ENCODE data around the gene PRPSAP1. TPM values are rescaled to one million over a fixed set of nuclear protein-coding genes. Genes with fewer than 3 reads are reported as not detected.

PRPSAP1 gene
- 41.2 and 44.0 TPM in 2 replicates for total RNA-seq

DNA sequence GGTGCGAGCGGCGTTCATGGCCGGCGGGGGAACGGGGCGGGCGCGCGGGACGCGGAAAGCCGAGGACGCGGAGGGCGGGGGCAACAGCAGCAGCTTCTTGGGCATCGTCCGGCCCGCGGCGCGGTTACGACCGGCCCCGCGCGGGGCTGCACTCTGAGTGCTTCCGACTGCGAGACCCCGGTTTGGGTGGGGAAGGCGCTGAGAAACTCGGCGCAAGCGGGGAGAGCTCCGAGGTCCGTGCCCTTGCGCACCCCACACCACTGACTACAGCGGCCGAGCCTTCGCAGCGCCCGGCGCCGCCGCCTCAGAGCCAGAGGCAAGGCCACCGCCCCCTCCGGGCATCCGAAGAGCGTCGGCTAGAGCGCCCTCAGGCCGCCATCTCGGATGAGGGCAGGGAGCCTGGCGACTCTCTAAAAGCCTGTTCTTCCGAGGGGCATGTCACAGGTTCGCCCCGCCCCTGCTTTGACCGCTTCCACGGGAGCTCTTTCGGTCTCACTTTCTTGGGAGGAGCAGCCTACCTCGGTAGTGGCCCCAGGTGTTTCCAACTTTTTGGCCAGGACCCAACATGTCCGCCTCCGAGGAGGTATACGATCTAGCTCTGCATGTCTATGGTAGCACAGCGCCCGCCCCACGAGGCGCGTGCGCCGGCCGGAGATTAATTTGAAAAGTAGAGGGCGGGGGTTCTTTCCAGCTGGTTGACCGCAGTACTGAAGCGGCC is at the start of gene PRPSAP1:
Gene PRPSAP1 (minus strand): TSS at position 318 of the 718 bp plus-strand sequence. CDS start 213 bp downstream, at position 105.
- H3K27me3 Mint-ChIP-seq (ENCODE audit: insufficient read depth): peaks cover 3% of the 10 kb centered on the region
- H3K9me3 Mint-ChIP-seq: no peaks in the 10 kb centered on the region
- no peaks in the 10 kb centered on the region for H3K36me3 Mint-ChIP-seq (ENCODE audit: low read depth)
- H3K27ac Mint-ChIP-seq: peak within 1 kb of the TSS; percentile 99
- H3K4me3 Mint-ChIP-seq: peak within 1 kb of the TSS; percentile 93
- intact Hi-C loops (cut with micrococcal nuclease): loop anchor here (1.0 to 10.0 kb wide), 5 partner anchors 30 to 251 kb away; partner anchors contain the start of genes EXOC7 and RHBDF2
- H3K4me1 Mint-ChIP-seq (ENCODE audit: low read depth): peaks cover 28% of the 10 kb centered on the region
- peak; percentile 82 for DNase-seq (ENCODE audit: low spot score)

DNA sequence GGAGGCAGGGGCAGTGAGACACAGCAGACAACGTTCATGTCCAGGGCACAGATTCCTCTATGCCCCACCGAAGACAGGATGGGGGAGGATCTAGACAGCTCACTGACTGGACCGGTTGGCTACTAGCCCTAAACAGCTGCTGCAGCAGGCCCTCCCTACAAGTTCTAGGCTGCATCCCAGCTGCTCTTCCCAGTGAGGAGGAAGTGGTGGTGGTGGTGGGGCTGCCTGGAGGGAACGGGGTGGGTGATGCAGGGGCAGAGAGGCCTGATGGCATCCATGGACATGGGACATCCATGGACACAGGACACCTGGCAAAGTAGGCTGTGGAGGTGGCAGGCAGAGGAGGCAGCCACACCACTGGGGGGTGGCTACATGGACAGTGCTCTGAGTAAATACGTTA is 49.0 kb upstream of the PRPSAP1 start:
- Mint-ChIP-seq H3K27ac (no peak overlapping the region), H3K4me1 (ENCODE audit: low read depth) (no peaks in the 10 kb centered on the region), H3K27me3 (ENCODE audit: insufficient read depth) (no peaks in the 10 kb centered on the region), H3K9me3 (no peaks in the 10 kb centered on the region), H3K36me3 (ENCODE audit: low read depth) (peaks cover 33% of the 10 kb centered on the region), H3K4me3 (no peak overlapping the region)
- DNase-seq (ENCODE audit: low spot score): no peak
- intact Hi-C loops (cut with micrococcal nuclease): no loop called here

DNA sequence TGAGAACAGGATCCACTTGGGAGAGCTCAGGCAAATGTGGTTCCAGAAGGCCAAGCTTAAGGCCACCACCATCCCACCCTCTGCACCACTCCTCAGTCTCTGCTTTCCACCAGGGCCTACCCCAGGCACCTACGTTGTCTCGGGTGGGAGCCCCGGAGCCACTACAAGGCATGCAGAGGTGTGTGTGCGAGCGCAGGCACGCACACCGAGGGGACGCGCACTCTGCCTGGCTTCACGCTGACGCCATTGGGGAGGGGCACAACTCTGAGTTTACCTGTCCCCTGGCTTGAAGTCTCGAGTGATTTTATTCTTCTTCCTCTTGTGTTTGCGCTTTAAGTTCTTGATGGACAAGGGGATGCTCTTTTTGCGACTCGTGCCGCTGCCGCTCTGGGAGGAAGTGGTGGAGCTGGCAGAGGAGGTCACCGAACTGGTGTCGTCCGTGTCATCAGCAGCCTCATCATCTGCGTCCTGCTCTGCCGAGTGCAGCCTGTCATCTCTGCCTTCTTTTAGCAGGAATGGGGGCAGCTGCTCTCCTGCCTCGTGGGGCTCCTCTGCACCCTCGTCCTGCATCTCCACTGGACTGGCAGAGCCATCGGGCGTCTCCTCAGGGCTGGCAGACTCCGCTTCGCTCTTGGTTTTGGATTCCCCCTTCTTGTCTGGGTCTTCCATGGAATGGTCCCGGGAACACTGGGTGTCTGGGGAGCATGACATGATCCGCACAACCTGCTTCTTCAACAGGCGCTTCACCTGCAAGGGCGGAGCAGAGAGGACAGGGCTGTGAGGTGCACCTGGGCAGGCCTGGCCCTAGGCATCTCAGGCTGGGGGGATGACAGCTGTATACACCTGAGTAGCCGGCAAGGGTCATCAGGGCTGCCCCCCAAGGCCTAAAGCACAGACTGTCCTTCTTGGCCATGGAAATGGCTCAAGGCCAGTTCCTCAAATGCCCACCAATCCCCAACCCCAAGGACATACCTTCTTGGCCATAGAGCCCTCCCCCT is 45.8 kb upstream of the PRPSAP1 start:
- Mint-ChIP-seq H3K9me3 (no peaks in the 10 kb centered on the region), H3K4me3 (no peak overlapping the region), H3K27ac (no peak overlapping the region), H3K4me1 (ENCODE audit: low read depth) (no peaks in the 10 kb centered on the region), H3K27me3 (ENCODE audit: insufficient read depth) (no peaks in the 10 kb centered on the region), H3K36me3 (ENCODE audit: low read depth) (peaks cover 35% of the 10 kb centered on the region)
- intact Hi-C loops (cut with micrococcal nuclease): no loop called here
- no peak for DNase-seq (ENCODE audit: low spot score)

- Mint-ChIP-seq H3K4me1 (ENCODE audit: low read depth) (no peaks in the 10 kb centered on the region), H3K27me3 (ENCODE audit: insufficient read depth) (no peaks in the 10 kb centered on the region), H3K27ac (no peak overlapping the region), H3K4me3 (no peak overlapping the region), H3K9me3 (no peaks in the 10 kb centered on the region), H3K36me3 (ENCODE audit: low read depth) (peaks cover 33% of the 10 kb centered on the region)
- intact Hi-C loops (cut with micrococcal nuclease): loop anchor here (1.0 kb wide), 2 partner anchors 44 to 95 kb away; no protein-coding TSS in a partner anchor
- DNase-seq (ENCODE audit: low spot score): no peak
Observed at GRCh38 chr17:76398523-76399174, 44.9 kb upstream of the PRPSAP1 start.

- Mint-ChIP-seq H3K4me1 (ENCODE audit: low read depth) (no peaks in the 10 kb centered on the region), H3K36me3 (ENCODE audit: low read depth) (peaks cover 33% of the 10 kb centered on the region), H3K9me3 (no peaks in the 10 kb centered on the region), H3K4me3 (no peak overlapping the region), H3K27ac (no peak overlapping the region), H3K27me3 (ENCODE audit: insufficient read depth) (no peaks in the 10 kb centered on the region)
- DNase-seq (ENCODE audit: low spot score): peak; percentile 73
- intact Hi-C loops (cut with micrococcal nuclease): loop anchor here (1.0 kb wide), 2 partner anchors 44 to 95 kb away; no protein-coding TSS in a partner anchor
Observed at GRCh38 chr17:76397687-76398522, 44.2 kb upstream of the PRPSAP1 start.

GRCh38 chr17:76397184-76397583 is 43.5 kb upstream of the PRPSAP1 start:
- H3K27me3 Mint-ChIP-seq (ENCODE audit: insufficient read depth): no peaks in the 10 kb centered on the region
- no peaks in the 10 kb centered on the region for H3K4me1 Mint-ChIP-seq (ENCODE audit: low read depth)
- no peak for DNase-seq (ENCODE audit: low spot score)
- H3K36me3 Mint-ChIP-seq (ENCODE audit: low read depth): peaks cover 28% of the 10 kb centered on the region
- H3K27ac Mint-ChIP-seq: no peak overlapping the region
- no peak overlapping the region for H3K4me3 Mint-ChIP-seq
- intact Hi-C loops (cut with micrococcal nuclease): no loop called here
- H3K9me3 Mint-ChIP-seq: no peaks in the 10 kb centered on the region

DNA sequence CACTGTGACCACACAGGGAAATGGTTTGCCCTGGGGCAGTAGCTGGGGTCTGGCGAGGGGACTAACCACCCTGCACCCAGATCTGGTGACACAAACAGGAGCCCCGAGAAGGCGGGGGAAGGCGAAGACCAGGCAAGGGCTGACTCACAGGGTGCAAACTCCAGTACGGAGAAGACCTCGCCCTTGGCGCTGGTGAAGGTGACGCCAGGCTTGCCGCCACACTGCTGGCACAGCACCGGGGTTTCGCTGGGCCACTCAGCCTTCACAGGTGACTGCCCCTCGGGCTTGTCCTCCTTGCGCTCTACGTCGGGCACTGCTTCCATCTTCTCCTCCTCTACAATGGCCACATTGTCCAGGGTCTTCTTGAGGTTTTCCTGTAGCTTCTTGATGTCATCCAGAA is 42.3 kb upstream of the PRPSAP1 start:
- H3K4me1 Mint-ChIP-seq (ENCODE audit: low read depth): no peaks in the 10 kb centered on the region
- H3K36me3 Mint-ChIP-seq (ENCODE audit: low read depth): peaks cover 26% of the 10 kb centered on the region
- intact Hi-C loops (cut with micrococcal nuclease): no loop called here

DNA sequence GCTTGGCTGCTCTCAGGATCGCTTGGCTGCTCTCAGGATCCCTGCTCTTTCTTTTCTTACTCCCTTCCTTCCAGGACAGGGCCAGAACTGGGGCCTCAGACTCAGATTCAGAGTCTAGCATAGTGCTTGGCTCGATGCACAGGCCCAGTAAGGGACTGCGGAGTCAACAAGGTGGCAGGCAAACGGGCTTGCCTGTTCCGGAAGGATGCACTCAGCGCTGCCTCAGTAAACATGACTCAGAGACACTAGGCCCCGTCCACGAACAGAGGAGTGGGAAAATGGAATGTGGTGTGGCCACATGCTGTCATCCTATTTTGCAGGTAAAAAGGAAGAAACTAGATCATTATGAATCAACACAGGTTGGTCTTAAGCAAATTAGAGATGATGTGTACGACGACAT is 40.5 kb upstream of the PRPSAP1 start:
- intact Hi-C loops (cut with micrococcal nuclease): no loop called here
- Mint-ChIP-seq H3K27me3 (ENCODE audit: insufficient read depth) (no peaks in the 10 kb centered on the region), H3K4me3 (no peak overlapping the region), H3K27ac (no peak overlapping the region), H3K9me3 (no peaks in the 10 kb centered on the region), H3K36me3 (ENCODE audit: low read depth) (peaks cover 17% of the 10 kb centered on the region), H3K4me1 (ENCODE audit: low read depth) (no peaks in the 10 kb centered on the region)
- no peak for DNase-seq (ENCODE audit: low spot score)

More for the DNA sequence above, 42.3 kb upstream of the PRPSAP1 start:
- no peak for DNase-seq (ENCODE audit: low spot score)
- no peak overlapping the region for H3K27ac Mint-ChIP-seq
- no peak overlapping the region for H3K4me3 Mint-ChIP-seq
- H3K27me3 Mint-ChIP-seq (ENCODE audit: insufficient read depth): no peaks in the 10 kb centered on the region
- no peaks in the 10 kb centered on the region for H3K9me3 Mint-ChIP-seq

- intact Hi-C loops (cut with micrococcal nuclease): no loop called here
- Mint-ChIP-seq H3K36me3 (ENCODE audit: low read depth) (peaks cover 15% of the 10 kb centered on the region), H3K27me3 (ENCODE audit: insufficient read depth) (peaks cover under 1% of the 10 kb centered on the region), H3K27ac (no peak overlapping the region), H3K9me3 (no peaks in the 10 kb centered on the region), H3K4me1 (ENCODE audit: low read depth) (no peaks in the 10 kb centered on the region), H3K4me3 (no peak overlapping the region)
- DNase-seq (ENCODE audit: low spot score): no peak
Observed at GRCh38 chr17:76391200-76391715, 37.5 kb upstream of the PRPSAP1 start.

GRCh38 chr17:76390003-76390421 is 36.3 kb upstream of the PRPSAP1 start:
- peaks cover 14% of the 10 kb centered on the region for H3K36me3 Mint-ChIP-seq (ENCODE audit: low read depth)
- H3K9me3 Mint-ChIP-seq: no peaks in the 10 kb centered on the region
- H3K4me3 Mint-ChIP-seq: no peak overlapping the region
- intact Hi-C loops (cut with micrococcal nuclease): no loop called here
- H3K4me1 Mint-ChIP-seq (ENCODE audit: low read depth): no peaks in the 10 kb centered on the region
- H3K27ac Mint-ChIP-seq: no peak overlapping the region
- peaks cover 5% of the 10 kb centered on the region for H3K27me3 Mint-ChIP-seq (ENCODE audit: insufficient read depth)
- DNase-seq (ENCODE audit: low spot score): no peak

DNA sequence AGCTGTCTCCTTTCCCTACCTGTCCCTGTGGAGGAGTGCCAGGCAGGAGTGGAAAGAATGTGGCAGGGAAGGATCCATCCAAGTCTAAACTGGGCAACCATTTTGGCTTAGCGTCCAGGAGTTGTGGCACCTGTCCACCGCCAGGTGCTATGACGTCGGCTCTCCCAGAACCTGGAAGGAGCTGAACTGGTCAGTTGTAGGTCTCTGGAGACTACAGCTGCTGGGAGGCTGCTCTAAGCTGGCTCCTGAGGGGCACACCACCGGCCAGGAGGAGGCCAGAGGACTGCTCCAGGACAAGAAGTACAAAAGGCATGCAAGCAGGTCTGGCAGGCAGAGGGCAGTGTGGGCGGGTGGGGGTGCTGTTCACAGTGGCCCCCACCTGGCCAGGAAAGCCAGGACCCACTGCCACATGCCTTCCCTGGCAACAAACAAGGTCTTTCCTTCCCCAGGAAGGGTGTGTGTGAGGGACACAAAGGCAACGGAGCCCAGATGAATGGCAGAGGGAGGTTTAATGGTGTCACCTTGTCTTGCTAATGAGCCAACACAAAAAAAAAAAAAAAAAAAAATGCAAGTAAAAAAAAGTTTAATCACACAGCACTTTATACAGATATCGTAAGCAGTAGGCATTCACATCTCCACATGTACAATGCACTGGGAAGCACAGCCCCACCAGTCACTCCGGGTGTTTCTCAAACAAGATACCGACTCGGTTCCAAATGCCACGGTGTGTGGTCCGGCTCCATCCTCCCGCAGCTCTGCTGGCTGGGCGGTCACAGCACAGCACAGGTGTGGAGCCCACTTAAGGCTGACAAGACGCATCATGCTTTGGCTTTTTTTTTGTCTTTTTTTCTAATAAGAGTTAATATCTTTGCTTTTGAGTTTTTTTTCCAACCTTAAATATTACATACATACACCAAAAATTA is 35.5 kb upstream of the PRPSAP1 start:
- no peaks in the 10 kb centered on the region for H3K9me3 Mint-ChIP-seq
- H3K27me3 Mint-ChIP-seq (ENCODE audit: insufficient read depth): peaks cover 5% of the 10 kb centered on the region
- intact Hi-C loops (cut with micrococcal nuclease): loop anchor here (10.0 kb wide), 1 partner anchor 284 kb away; the partner anchor contains the start of gene EXOC7
- no peaks in the 10 kb centered on the region for H3K4me1 Mint-ChIP-seq (ENCODE audit: low read depth)
- no peak for DNase-seq (ENCODE audit: low spot score)
- H3K27ac Mint-ChIP-seq: no peak overlapping the region
- H3K36me3 Mint-ChIP-seq (ENCODE audit: low read depth): peaks cover 13% of the 10 kb centered on the region
- H3K4me3 Mint-ChIP-seq: no peak overlapping the region

Data from activated T-helper 1 cell treated with anti-CD3 and anti-CD28 coated beads, Interleukin-12 subunit alpha, Interleukin-12 subunit beta, Interleukin-2, Interleukin-4 antibody, amounts not matched to agents 30 ng/mL and 10 ng/mL and 1 ng/mL, durations not matched to agents 14 hours and 24 hours and 36 hours (primary cell).